ENCODE results near the gene ALDOC.

The ALDOC gene

DNA sequence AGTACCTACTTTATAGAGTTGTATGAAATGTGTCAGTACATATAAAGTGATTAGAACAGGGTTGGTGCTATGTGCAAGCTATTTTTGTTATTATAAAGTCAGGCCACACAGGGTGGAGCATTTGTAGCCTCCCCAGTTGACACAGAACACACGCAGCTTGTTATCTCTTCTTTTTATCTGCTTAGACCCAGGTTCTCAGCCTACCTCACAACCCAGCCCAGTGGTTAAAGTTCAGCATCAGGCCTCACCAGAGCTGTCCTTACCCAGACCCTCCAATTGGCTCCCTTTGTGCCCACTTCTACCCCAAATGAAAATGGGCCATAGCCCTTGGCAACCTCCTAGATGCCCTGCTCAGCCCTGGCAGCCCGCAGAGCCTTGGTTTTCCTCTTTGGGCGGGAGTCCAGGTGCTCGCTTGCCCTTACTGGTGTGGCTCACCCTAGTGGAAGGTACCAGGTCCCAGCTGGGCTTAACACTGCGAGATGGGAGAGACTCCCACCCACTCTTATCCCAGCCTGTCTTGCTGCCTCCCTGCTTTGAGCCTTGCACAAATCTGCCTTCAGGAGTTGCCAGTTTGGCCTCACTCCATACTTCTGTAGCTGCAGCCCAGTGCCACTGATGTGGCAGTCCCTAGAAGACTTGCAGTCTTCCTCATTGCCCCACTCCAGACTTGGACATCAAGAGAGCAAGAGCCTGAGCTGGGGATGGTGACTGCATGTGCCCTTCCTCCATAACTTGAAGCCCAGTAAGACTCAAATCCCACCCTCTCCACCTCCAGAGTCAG lies 4.2 kb downstream of the ALDOC start:
- no peak for TF ChIP-seq CEBPB (IDR thresholded peaks at IDR 0.05)
- no peak for TF ChIP-seq NFIC (IDR thresholded peaks at IDR 0.05)
- no peak for TF ChIP-seq RAD21 (IDR thresholded peaks at IDR 0.05; ENCODE audit: low read depth)
- TF ChIP-seq ZBTB7A (IDR thresholded peaks at IDR 0.05; ENCODE audit: low read depth), result no peak
- no peak for TF ChIP-seq USF1 (IDR thresholded peaks at IDR 0.05)
- TF ChIP-seq EGR1 (IDR thresholded peaks at IDR 0.05), result no peak

GRCh38 chr17:28571361-28572122 lies 5.2 kb downstream of the ALDOC start, which contains the start of gene PIGS:
TSS of gene PIGS (minus strand) at chr17:28571524. CDS start at chr17:28571496, 28 bp downstream.
- peak; percentile 90 for TF ChIP-seq YY1 (IDR thresholded peaks at IDR 0.05; ENCODE audit: low read depth)
- TF ChIP-seq, protein P1, sequence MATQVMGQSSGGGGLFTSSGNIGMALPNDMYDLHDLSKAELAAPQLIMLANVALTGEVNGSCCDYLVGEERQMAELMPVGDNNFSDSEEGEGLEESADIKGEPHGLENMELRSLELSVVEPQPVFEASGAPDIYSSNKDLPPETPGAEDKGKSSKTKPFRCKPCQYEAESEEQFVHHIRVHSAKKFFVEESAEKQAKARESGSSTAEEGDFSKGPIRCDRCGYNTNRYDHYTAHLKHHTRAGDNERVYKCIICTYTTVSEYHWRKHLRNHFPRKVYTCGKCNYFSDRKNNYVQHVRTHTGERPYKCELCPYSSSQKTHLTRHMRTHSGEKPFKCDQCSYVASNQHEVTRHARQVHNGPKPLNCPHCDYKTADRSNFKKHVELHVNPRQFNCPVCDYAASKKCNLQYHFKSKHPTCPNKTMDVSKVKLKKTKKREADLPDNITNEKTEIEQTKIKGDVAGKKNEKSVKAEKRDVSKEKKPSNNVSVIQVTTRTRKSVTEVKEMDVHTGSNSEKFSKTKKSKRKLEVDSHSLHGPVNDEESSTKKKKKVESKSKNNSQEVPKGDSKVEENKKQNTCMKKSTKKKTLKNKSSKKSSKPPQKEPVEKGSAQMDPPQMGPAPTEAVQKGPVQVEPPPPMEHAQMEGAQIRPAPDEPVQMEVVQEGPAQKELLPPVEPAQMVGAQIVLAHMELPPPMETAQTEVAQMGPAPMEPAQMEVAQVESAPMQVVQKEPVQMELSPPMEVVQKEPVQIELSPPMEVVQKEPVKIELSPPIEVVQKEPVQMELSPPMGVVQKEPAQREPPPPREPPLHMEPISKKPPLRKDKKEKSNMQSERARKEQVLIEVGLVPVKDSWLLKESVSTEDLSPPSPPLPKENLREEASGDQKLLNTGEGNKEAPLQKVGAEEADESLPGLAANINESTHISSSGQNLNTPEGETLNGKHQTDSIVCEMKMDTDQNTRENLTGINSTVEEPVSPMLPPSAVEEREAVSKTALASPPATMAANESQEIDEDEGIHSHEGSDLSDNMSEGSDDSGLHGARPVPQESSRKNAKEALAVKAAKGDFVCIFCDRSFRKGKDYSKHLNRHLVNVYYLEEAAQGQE (IDR thresholded peaks at IDR 0.05; ENCODE audit: low read depth), result no peak
- TF ChIP-seq TEAD4 (IDR thresholded peaks at IDR 0.05), result no peak
- TF ChIP-seq TAF1 (IDR thresholded peaks at IDR 0.05; ENCODE audit: low read depth), result peak; percentile 91
- peak; percentile 81; the same call in 1 of the 2 replicates for TF ChIP-seq ZBTB7A (IDR thresholded peaks at IDR 0.05; ENCODE audit: low read depth)

- TF ChIP-seq ZBTB7A (IDR thresholded peaks at IDR 0.05; ENCODE audit: low read depth) (peak; percentile 23; the same call in 1 of the 2 replicates), CREB1 (IDR thresholded peaks at IDR 0.05; ENCODE audit: low read depth) (no peak)
- TF ChIP-seq, protein P2, sequence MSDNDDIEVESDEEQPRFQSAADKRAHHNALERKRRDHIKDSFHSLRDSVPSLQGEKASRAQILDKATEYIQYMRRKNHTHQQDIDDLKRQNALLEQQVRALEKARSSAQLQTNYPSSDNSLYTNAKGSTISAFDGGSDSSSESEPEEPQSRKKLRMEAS (IDR thresholded peaks at IDR 0.05), result peak; percentile 31; the same call in 1 of the 2 replicates
Measured at GRCh38 chr17:28570716-28571360, 5.9 kb downstream of the ALDOC start.

DNA sequence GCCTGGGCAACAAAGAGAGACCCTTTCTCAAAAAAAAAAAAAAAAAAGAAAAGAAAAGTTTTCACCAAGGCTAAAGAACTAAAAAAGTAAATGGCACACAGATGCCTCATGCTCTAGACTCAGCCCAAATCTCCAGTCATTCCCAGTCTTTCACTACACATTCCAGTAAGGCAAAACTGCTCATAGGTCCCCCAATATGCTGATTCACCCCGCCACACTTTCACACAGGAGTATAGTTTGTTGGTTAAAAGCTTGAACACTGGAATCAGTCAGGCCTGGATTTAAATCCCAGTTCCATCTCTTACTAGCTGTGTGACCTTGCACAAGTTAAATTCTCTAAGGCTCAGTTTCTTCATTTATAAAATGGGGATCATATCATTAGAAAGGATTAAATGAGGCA lies 7.2 kb downstream of the ALDOC start:
- TF ChIP-seq FOXM1 (IDR thresholded peaks at IDR 0.05; ENCODE audit: borderline replicate concordance, low read depth) (no peak), CREB1 (IDR thresholded peaks at IDR 0.05; ENCODE audit: low read depth) (no peak), ZBTB7A (IDR thresholded peaks at IDR 0.05; ENCODE audit: low read depth) (no peak), EGR1 (IDR thresholded peaks at IDR 0.05) (no peak), TAF1 (IDR thresholded peaks at IDR 0.05; ENCODE audit: low read depth) (no peak), TCF12 (IDR thresholded peaks at IDR 0.05; ENCODE audit: low read depth) (no peak), CEBPB (IDR thresholded peaks at IDR 0.05) (no peak), EP300 (IDR thresholded peaks at IDR 0.05; ENCODE audit: borderline replicate concordance) (no peak), RAD21 (IDR thresholded peaks at IDR 0.05; ENCODE audit: low read depth) (no peak), TEAD4 (IDR thresholded peaks at IDR 0.05) (no peak), YY1 (IDR thresholded peaks at IDR 0.05; ENCODE audit: low read depth) (no peak), NFIC (IDR thresholded peaks at IDR 0.05) (no peak), USF1 (IDR thresholded peaks at IDR 0.05) (no peak)
- TF ChIP-seq, protein P1 (IDR thresholded peaks at IDR 0.05; ENCODE audit: low read depth), result no peak
- TF ChIP-seq, protein P2 (IDR thresholded peaks at IDR 0.05), result no peak

- TF ChIP-seq YY1 (IDR thresholded peaks at IDR 0.05; ENCODE audit: low read depth), result no peak
- TF ChIP-seq FOXM1 (IDR thresholded peaks at IDR 0.05; ENCODE audit: borderline replicate concordance, low read depth), result no peak
- no peak for TF ChIP-seq ZBTB7A (IDR thresholded peaks at IDR 0.05; ENCODE audit: low read depth)
Measured at GRCh38 chr17:28567604-28568003, 9.1 kb downstream of the ALDOC start.

- TF ChIP-seq USF1 (IDR thresholded peaks at IDR 0.05) (no peak), RAD21 (IDR thresholded peaks at IDR 0.05; ENCODE audit: low read depth) (no peak), EP300 (IDR thresholded peaks at IDR 0.05; ENCODE audit: borderline replicate concordance) (no peak), YY1 (IDR thresholded peaks at IDR 0.05; ENCODE audit: low read depth) (no peak), EGR1 (IDR thresholded peaks at IDR 0.05) (no peak), NFIC (IDR thresholded peaks at IDR 0.05) (peak; percentile 87), TEAD4 (IDR thresholded peaks at IDR 0.05) (peak; percentile 97), CREB1 (IDR thresholded peaks at IDR 0.05; ENCODE audit: low read depth) (no peak), ZBTB7A (IDR thresholded peaks at IDR 0.05; ENCODE audit: low read depth) (no peak), CEBPB (IDR thresholded peaks at IDR 0.05) (no peak)
- TF ChIP-seq, protein P2 (IDR thresholded peaks at IDR 0.05), result no peak
Measured at GRCh38 chr17:28563475-28563874, 13.2 kb downstream of the ALDOC start.
